Liver (tissue), 9 donors: Measurements from ENCODE around the gene RHEX. TPM values are rescaled to one million over a fixed set of nuclear protein-coding genes. Genes with fewer than 3 reads are reported as not detected.

Source experiments
- DNase-seq: peaks from one replicate; pipeline ENCODE4 v3.0.0-alpha.2; 2017; ENCODE audit warnings: low spot score
- H3K27ac ChIP-seq, 2 donors: one replicate each; pipeline ENCODE4 v1.7.0; 2013; ENCODE audit warnings: inconsistent platforms in 2 of 2, low read length in 2 of 2, control low read depth in 1 of 2, low read depth in 1 of 2, mild to moderate bottlenecking in 1 of 2
- H3K27me3 ChIP-seq, 4 donors: one replicate each; pipeline versions ENCODE4 v1.6.1 to v1.7.0; 2013; ENCODE audit warnings: low read length in 3 of 4, inconsistent platforms in 1 of 4, mild to moderate bottlenecking in 1 of 4, moderate library complexity in 1 of 4; ENCODE audit not compliant: control insufficient read depth in 4 of 4, insufficient read depth in 4 of 4
- H3K36me3 ChIP-seq, 4 donors: one replicate each; pipeline versions ENCODE4 v1.6.1 to v1.7.0; 2013; ENCODE audit warnings: low read length in 3 of 4, mild to moderate bottlenecking in 3 of 4, low read depth in 1 of 4, moderate library complexity in 1 of 4; ENCODE audit not compliant: control insufficient read depth in 4 of 4, insufficient read depth in 3 of 4
- H3K4me1 ChIP-seq, 4 donors: one replicate each; pipeline versions ENCODE4 v1.6.1 to v1.7.0; 2013; ENCODE audit warnings: low read length in 3 of 4, mild to moderate bottlenecking in 3 of 4, moderate library complexity in 1 of 4; ENCODE audit not compliant: control insufficient read depth in 4 of 4, insufficient read depth in 4 of 4
- H3K4me3 ChIP-seq, 3 donors: one replicate each; pipeline versions ENCODE4 v1.6.1 to v1.7.0; 2013; ENCODE audit warnings: low read length in 3 of 3, control low read depth in 1 of 3, low read depth in 1 of 3, mild to moderate bottlenecking in 1 of 3
- H3K9ac ChIP-seq, 2 donors: one replicate each; pipeline ENCODE4 v1.7.0; 2013; ENCODE audit warnings: low read length in 2 of 2, mild to moderate bottlenecking in 2 of 2, moderate library complexity in 2 of 2, control low read depth in 1 of 2, low read depth in 1 of 2
- H3K9me3 ChIP-seq, 4 donors: one replicate each; pipeline versions ENCODE4 v1.6.1 to v1.7.0; 2013; ENCODE audit warnings: low read length in 3 of 4; ENCODE audit not compliant: control insufficient read depth in 4 of 4
- EGR1 ChIP-seq, 2 donors: IDR thresholded peaks; 2 replicates each; pipeline ENCODE4 v1.6.1; 2016 to 2018; ENCODE audit warnings: antibody characterized with exemption in 2 of 2, low read depth in 2 of 2
- FOXA1 ChIP-seq: IDR thresholded peaks from 2 replicates; pipeline ENCODE4 v1.6.1; 2016; ENCODE audit warnings: antibody characterized with exemption
- FOXA2 ChIP-seq: IDR thresholded peaks from 2 replicates; pipeline ENCODE4 v1.6.1; 2016; ENCODE audit warnings: antibody characterized with exemption
- GABPA ChIP-seq, 2 donors: IDR thresholded peaks in 1 of 2; conservative IDR thresholded peaks in 1 of 2; 2 replicates each; pipeline ENCODE4 v1.6.1; 2016; ENCODE audit warnings: antibody characterized with exemption in 2 of 2, mild to moderate bottlenecking in 1 of 2, moderate library complexity in 1 of 2
- HNF4A ChIP-seq, 2 donors: conservative IDR thresholded peaks; 2 replicates each; pipeline ENCODE4 v1.6.1; 2016; ENCODE audit warnings: antibody characterized with exemption in 2 of 2, mild to moderate bottlenecking in 2 of 2
- HNF4G ChIP-seq: IDR thresholded peaks from 2 replicates; pipeline ENCODE4 v1.6.1; 2016; ENCODE audit warnings: antibody characterized with exemption
- JUND ChIP-seq, 2 donors: IDR thresholded peaks; 2 replicates each; pipeline ENCODE4 v1.6.1; 2016; ENCODE audit warnings: antibody characterized with exemption in 2 of 2
- NR2F2 ChIP-seq: IDR thresholded peaks from 2 replicates; pipeline ENCODE4 v1.6.1; 2016; ENCODE audit warnings: antibody characterized with exemption
- RAD21 ChIP-seq, 2 donors: IDR thresholded peaks; 2 replicates each; pipeline ENCODE4 v1.6.1; 2016; ENCODE audit warnings: antibody characterized with exemption in 2 of 2, mild to moderate bottlenecking in 2 of 2
- RXRA ChIP-seq, 2 donors: IDR thresholded peaks; 2 replicates each; pipeline ENCODE4 v1.6.1; 2017 to 2018; ENCODE audit warnings: antibody characterized with exemption in 2 of 2, mild to moderate bottlenecking in 1 of 2
- SP1 ChIP-seq: IDR thresholded peaks from 2 replicates; pipeline ENCODE4 v1.6.1; 2018; ENCODE audit warnings: antibody characterized with exemption, mild to moderate bottlenecking
- TAF1 ChIP-seq: conservative IDR thresholded peaks from 2 replicates; pipeline ENCODE4 v1.6.1; 2016; ENCODE audit warnings: antibody characterized with exemption, mild to moderate bottlenecking
- YY1 ChIP-seq: IDR thresholded peaks from 2 replicates; pipeline ENCODE4 v1.6.1; 2016; ENCODE audit warnings: antibody characterized with exemption, mild to moderate bottlenecking
- WGBS: extraction: QIAGEN DNeasy Blood & Tissue Kit; methylation state at CpG from one replicate; pipeline ENCODE4 v1.1.7; 2013; 5-methylcytosine and 5-hydroxymethylcytosine counted together
- polyA plus RNA-seq, 2 donors: library from polyadenylated mRNA; stranded (reverse) in 1 of 2; unstranded in 1 of 2; fragments of 200-250 nt in 1 of 2; fragments of >200 nt in 1 of 2; fragmentation: Nextera tagmentation in 1 of 2; extraction: Ambion mirVana in 1 of 2; gene quantifications; one replicate each; pipeline versions ENCODE4 v1.2.1 to v1.2.3, GENCODE V29; 2013 to 2015
- total RNA-seq, 2 donors: library from RNA; depleted of rRNA; stranded (reverse); fragments of >200 nt; gene quantifications; one replicate each; pipeline ENCODE4 v1.2.3, GENCODE V29; 2014
- TF ChIP-seq, protein P1 (sequence below): IDR thresholded peaks from 2 replicates; pipeline ENCODE4 v1.6.1; 2016; ENCODE audit warnings: antibody characterized with exemption
- TF ChIP-seq, protein P2 (sequence below): IDR thresholded peaks from 2 replicates; pipeline ENCODE4 v1.6.1; 2016; ENCODE audit warnings: antibody characterized with exemption, mild to moderate bottlenecking
- TF ChIP-seq, protein P3 (sequence below): IDR thresholded peaks from 2 replicates; pipeline ENCODE4 v1.6.1; 2016; ENCODE audit warnings: antibody characterized with exemption
- TF ChIP-seq, protein P4 (sequence below): IDR thresholded peaks from 2 replicates; pipeline ENCODE4 v1.6.1; 2016; ENCODE audit warnings: antibody characterized with exemption
- donor health status: healthy.
- donor health status: healthy.
- donor health status: healthy.
- donor health status: healthy.
- donor health status: healthy.

RHEX gene
- total and polyA plus RNA-seq, 4 donors = 0.15 to 2.8 (median 0.47) TPM

DNA sequence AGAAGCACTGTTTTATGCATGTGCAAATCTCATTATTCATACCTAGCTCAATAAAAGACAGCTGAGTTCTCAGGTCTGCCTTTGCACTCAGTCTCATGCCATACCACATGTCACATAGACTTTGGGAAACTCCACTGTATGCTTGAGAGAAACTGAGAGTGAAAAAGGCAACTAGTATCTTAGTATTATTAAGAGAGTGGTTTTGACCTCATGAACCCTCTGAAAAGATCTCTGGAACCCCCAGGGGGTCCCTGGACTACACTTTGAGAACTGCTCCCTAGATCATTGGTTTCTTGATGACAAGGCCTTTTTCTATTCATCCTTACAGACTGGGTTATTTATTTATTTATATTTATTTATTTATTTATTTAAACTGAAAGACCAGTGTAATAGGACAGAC lies 3.7 kb upstream of the RHEX start:
- H3K27ac ChIP-seq = no peak overlapping the region
- TF ChIP-seq GABPA (IDR thresholded peaks at IDR 0.05 in 1 of 2, conservative IDR thresholded peaks at IDR 0.05 in 1 of 2) (no peak), SP1 (no peak), FOXA1 (no peak), YY1 (no peak), FOXA2 (no peak), JUND (IDR thresholded peaks at IDR 0.05) (no peak), EGR1 (IDR thresholded peaks at IDR 0.05; ENCODE audit: low read depth in 2 of 2) (no peak), NR2F2 (no peak), HNF4A (conservative IDR thresholded peaks at IDR 0.05) (no peak), RXRA (IDR thresholded peaks at IDR 0.05) (no peak), TAF1 (no peak), HNF4G (no peak), RAD21 (IDR thresholded peaks at IDR 0.05) (no peak)
- TF ChIP-seq, protein P1, sequence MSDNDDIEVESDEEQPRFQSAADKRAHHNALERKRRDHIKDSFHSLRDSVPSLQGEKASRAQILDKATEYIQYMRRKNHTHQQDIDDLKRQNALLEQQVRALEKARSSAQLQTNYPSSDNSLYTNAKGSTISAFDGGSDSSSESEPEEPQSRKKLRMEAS = no peak
- TF ChIP-seq, protein P2, sequence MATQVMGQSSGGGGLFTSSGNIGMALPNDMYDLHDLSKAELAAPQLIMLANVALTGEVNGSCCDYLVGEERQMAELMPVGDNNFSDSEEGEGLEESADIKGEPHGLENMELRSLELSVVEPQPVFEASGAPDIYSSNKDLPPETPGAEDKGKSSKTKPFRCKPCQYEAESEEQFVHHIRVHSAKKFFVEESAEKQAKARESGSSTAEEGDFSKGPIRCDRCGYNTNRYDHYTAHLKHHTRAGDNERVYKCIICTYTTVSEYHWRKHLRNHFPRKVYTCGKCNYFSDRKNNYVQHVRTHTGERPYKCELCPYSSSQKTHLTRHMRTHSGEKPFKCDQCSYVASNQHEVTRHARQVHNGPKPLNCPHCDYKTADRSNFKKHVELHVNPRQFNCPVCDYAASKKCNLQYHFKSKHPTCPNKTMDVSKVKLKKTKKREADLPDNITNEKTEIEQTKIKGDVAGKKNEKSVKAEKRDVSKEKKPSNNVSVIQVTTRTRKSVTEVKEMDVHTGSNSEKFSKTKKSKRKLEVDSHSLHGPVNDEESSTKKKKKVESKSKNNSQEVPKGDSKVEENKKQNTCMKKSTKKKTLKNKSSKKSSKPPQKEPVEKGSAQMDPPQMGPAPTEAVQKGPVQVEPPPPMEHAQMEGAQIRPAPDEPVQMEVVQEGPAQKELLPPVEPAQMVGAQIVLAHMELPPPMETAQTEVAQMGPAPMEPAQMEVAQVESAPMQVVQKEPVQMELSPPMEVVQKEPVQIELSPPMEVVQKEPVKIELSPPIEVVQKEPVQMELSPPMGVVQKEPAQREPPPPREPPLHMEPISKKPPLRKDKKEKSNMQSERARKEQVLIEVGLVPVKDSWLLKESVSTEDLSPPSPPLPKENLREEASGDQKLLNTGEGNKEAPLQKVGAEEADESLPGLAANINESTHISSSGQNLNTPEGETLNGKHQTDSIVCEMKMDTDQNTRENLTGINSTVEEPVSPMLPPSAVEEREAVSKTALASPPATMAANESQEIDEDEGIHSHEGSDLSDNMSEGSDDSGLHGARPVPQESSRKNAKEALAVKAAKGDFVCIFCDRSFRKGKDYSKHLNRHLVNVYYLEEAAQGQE = no peak
- TF ChIP-seq, protein P3, sequence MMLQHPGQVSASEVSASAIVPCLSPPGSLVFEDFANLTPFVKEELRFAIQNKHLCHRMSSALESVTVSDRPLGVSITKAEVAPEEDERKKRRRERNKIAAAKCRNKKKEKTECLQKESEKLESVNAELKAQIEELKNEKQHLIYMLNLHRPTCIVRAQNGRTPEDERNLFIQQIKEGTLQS = no peak
- TF ChIP-seq, protein P4, sequence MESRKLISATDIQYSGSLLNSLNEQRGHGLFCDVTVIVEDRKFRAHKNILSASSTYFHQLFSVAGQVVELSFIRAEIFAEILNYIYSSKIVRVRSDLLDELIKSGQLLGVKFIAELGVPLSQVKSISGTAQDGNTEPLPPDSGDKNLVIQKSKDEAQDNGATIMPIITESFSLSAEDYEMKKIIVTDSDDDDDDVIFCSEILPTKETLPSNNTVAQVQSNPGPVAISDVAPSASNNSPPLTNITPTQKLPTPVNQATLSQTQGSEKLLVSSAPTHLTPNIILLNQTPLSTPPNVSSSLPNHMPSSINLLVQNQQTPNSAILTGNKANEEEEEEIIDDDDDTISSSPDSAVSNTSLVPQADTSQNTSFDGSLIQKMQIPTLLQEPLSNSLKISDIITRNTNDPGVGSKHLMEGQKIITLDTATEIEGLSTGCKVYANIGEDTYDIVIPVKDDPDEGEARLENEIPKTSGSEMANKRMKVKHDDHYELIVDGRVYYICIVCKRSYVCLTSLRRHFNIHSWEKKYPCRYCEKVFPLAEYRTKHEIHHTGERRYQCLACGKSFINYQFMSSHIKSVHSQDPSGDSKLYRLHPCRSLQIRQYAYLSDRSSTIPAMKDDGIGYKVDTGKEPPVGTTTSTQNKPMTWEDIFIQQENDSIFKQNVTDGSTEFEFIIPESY = no peak
- no peak for DNase-seq

DNA sequence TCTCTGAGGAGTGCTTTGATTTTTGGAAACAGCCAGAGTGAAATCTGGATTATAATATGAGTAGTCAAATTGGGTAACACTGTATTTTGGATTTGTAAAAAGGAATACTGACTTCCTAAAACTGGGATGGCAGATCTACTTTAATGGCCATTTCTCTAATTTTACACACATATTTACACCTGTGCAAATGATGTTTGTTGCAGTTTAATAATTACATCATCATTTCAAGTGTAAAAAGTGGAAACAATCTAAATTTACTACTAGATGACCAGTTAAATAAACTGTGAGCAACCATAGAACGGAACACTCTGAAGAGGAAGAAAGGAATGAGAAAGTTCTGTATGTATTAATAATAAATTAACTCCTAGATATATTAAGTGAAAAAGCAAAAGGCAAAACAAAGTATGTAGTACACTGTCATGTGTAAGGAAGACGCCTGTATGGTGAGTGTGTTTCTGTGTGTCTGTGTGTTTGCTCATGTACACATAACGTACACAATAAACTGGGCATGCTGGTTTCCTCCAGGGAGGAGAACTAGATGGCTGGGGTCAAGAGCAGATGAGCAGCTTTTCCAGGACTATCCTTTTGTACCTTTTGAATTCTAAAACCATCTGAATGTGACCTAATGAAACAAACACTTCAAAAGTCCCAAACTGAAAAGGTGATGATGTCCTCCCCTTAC lies 2.9 kb upstream of the RHEX start:
- no peaks in the 10 kb centered on the region for H3K27me3 ChIP-seq

More for the DNA sequence above, 3.7 kb upstream of the RHEX start:
- Histone ChIP-seq H3K9me3 (no peaks in the 10 kb centered on the region), H3K4me1 (peaks cover 0 to 24% (median 16%) of the 10 kb centered on the region in 4 donors), H3K36me3 (no peaks in the 10 kb centered on the region), H3K27me3 (no peaks in the 10 kb centered on the region), H3K9ac (no peak overlapping the region), H3K4me3 (no peak overlapping the region)

More for the DNA sequence above, 2.9 kb upstream of the RHEX start:
- no peak for DNase-seq
- TF ChIP-seq HNF4A (conservative IDR thresholded peaks at IDR 0.05) (no peak), NR2F2 (no peak), JUND (IDR thresholded peaks at IDR 0.05) (no peak)
- TF ChIP-seq, protein P2 = no peak
- Histone ChIP-seq H3K27ac (no peak overlapping the region), H3K4me3 (no peak overlapping the region), H3K9ac (no peak overlapping the region), H3K9me3 (no peaks in the 10 kb centered on the region), H3K36me3 (no peaks in the 10 kb centered on the region), H3K4me1 (peaks cover 0 to 28% (median 19%) of the 10 kb centered on the region in 4 donors)
- 88% methylated on average over 3 of the region's 3 CpGs for WGBS
